Brain microvascular endothelial cell (primary cell): ENCODE results near the gene PGGHG.
"Not testable (repeated sequence)": the region's sequence is repeated elsewhere in the genome, so short reads cannot be mapped to it uniquely, and the experiment has no call there.

Experiments used
- DNase-seq: peaks from one replicate; pipeline ENCODE4 v3.0.0-alpha.2; 2020
- H3K27ac ChIP-seq: fragments of 250-450 bp; sonication (Bioruptor Pico); 2 replicates; pipeline ENCODE4 v1.5.1; 2020; ENCODE audit warnings: mild to moderate bottlenecking, moderate library complexity
- H3K27me3 ChIP-seq: fragments of 250-450 bp; sonication (Bioruptor Pico); replicated peaks from 2 replicates; pipeline ENCODE4 v1.5.1; 2020; ENCODE audit warnings: mild to moderate bottlenecking
- H3K36me3 ChIP-seq: fragments of 250-450 bp; sonication (Bioruptor Pico); replicated peaks from 2 replicates; pipeline ENCODE4 v1.5.1; 2020; ENCODE audit warnings: mild to moderate bottlenecking
- H3K4me3 ChIP-seq: 2 replicates; pipeline ENCODE4 v1.5.1; 2011; ENCODE audit warnings: low read depth, mild to moderate bottlenecking, control low read depth, low read length, moderate library complexity
- CTCF ChIP-seq: IDR thresholded peaks from 2 replicates; pipeline ENCODE4 v1.5.1; 2011; ENCODE audit warnings: low read depth, mild to moderate bottlenecking, moderate library complexity, low read length, control low read depth, inconsistent platforms; ENCODE audit errors: missing control alignments
- in situ Hi-C: cut with HindIII; loops from 2 replicates; pipeline ENCODE4 v1.10.0; 2017; ENCODE audit warnings: low sequenced_read_pairs, low pct_ligation_motif_present

PGGHG gene

GRCh38 chr11:332651-333480 is 43.9 kb downstream of the PGGHG start:
- no peaks in the 10 kb centered on the region for H3K27me3 ChIP-seq
- H3K36me3 ChIP-seq, result no peaks in the 10 kb centered on the region
- H3K27ac ChIP-seq, result no peak overlapping the region
- no peak for TF ChIP-seq CTCF
- DNase-seq, result no peak
- no peak overlapping the region for H3K4me3 ChIP-seq
- in situ Hi-C loops, result no loop called here

GRCh38 chr11:333616-334263 is 44.8 kb downstream of the PGGHG start:
- H3K36me3 ChIP-seq, DNase-seq, H3K27ac ChIP-seq, H3K4me3 ChIP-seq, H3K27me3 ChIP-seq, in situ Hi-C loops: not testable (repeated sequence)

- Histone ChIP-seq H3K4me3 (no peak overlapping the region), H3K27me3 (no peaks in the 10 kb centered on the region), H3K27ac (no peak overlapping the region), H3K36me3 (no peaks in the 10 kb centered on the region)
- in situ Hi-C loops, result no loop called here
- no peak for TF ChIP-seq CTCF
- DNase-seq, result no peak
Measured at GRCh38 chr11:334264-334994, 45.5 kb downstream of the PGGHG start.

- Histone ChIP-seq H3K27me3 (no peaks in the 10 kb centered on the region), H3K4me3 (no peak overlapping the region), H3K27ac (no peak overlapping the region), H3K36me3 (no peaks in the 10 kb centered on the region)
- no peak for DNase-seq
- no peak for TF ChIP-seq CTCF
- in situ Hi-C loops, result no loop called here
Measured at GRCh38 chr11:335779-336658, 47.1 kb downstream of the PGGHG start.

GRCh38 chr11:336659-337198 is 47.8 kb downstream of the PGGHG start:
- no peak for TF ChIP-seq CTCF
- Histone ChIP-seq H3K27me3 (no peaks in the 10 kb centered on the region), H3K4me3 (no peak overlapping the region), H3K27ac (no peak overlapping the region), H3K36me3 (no peaks in the 10 kb centered on the region)
- no peak for DNase-seq
- in situ Hi-C loops, result no loop called here
